NCI-H774 (cell line): ENCODE data around the gene KRT25.
"Not testable (repeated sequence)": the region's sequence is repeated elsewhere in the genome, so short reads cannot be mapped to it uniquely, and the experiment has no call there.

Source experiments
- DNase-seq: peaks from one replicate; lab custom pipeline; 2025; lab: John Stamatoyannopoulos, UW

The KRT25 gene

GRCh38 chr17:40751065-40751464 is 4.1 kb downstream of the KRT25 start:
- no peak for DNase-seq

- no peak for DNase-seq
Measured at GRCh38 chr17:40750391-40750790, 4.7 kb downstream of the KRT25 start.

- DNase-seq, result not testable (repeated sequence)
Measured at GRCh38 chr17:40748666-40749065, 6.5 kb downstream of the KRT25 start.

GRCh38 chr17:40738553-40738952 is 16.6 kb downstream of the KRT25 start:
- no peak for DNase-seq

GRCh38 chr17:40735016-40735415 is 20.1 kb downstream of the KRT25 start:
- no peak for DNase-seq

- no peak for DNase-seq
Measured at GRCh38 chr17:40734018-40734417, 21.1 kb downstream of the KRT25 start.

GRCh38 chr17:40730970-40731369 is 24.2 kb downstream of the KRT25 start:
- DNase-seq, result no peak

- DNase-seq, result no peak
Measured at GRCh38 chr17:40727447-40728231, 27.5 kb downstream of the KRT25 start.

- DNase-seq, result no peak
Measured at GRCh38 chr17:40726919-40727318, 28.2 kb downstream of the KRT25 start.

- DNase-seq, result no peak
Measured at GRCh38 chr17:40724656-40725055, 30.5 kb downstream of the KRT25 start.

- DNase-seq, result no peak
Measured at GRCh38 chr17:40722241-40722640, 32.9 kb downstream of the KRT25 start.

- no peak for DNase-seq
Measured at GRCh38 chr17:40720899-40721298, 34.2 kb downstream of the KRT25 start.

GRCh38 chr17:40718930-40719329 is 36.2 kb downstream of the KRT25 start:
- DNase-seq, result no peak

- DNase-seq, result no peak
Measured at GRCh38 chr17:40717776-40718175, 37.4 kb downstream of the KRT25 start.

GRCh38 chr17:40714473-40714872 is 40.7 kb downstream of the KRT25 start:
- DNase-seq, result no peak

GRCh38 chr17:40707745-40708144 is 47.4 kb downstream of the KRT25 start:
- DNase-seq, result no peak

GRCh38 chr17:40705584-40705983 is 49.5 kb downstream of the KRT25 start:
- no peak for DNase-seq

GRCh38 chr17:40703652-40704051 is 51.5 kb downstream of the KRT25 start, which contains the start of gene KRT24:
Gene KRT24 (minus strand): TSS chr17:40703752. CDS start chr17:40703693, 59 bp downstream.
- DNase-seq, result no peak

- DNase-seq, result no peak
Measured at GRCh38 chr17:40702271-40702670, 52.9 kb downstream of the KRT25 start.

- DNase-seq, result peak; percentile 20
Measured at GRCh38 chr17:40699853-40700252, 55.3 kb downstream of the KRT25 start.

- DNase-seq, result peak; percentile 38
Measured at GRCh38 chr17:40699371-40699770, 55.8 kb downstream of the KRT25 start.
